RWPE2 (cell line): Measurements from ENCODE around the gene LEUTX.

Experiments
- ATAC-seq: fragments of 200-7000 bp; cut with Tn5 transposase; 3 replicates; pipeline ENCODE4 v1.9.1; 2021; ENCODE audit warnings: low read depth
- DNase-seq: peaks from one replicate; pipeline ENCODE4 v3.0.0-alpha.2; 2020; ENCODE audit warnings: low spot score
- H3K27ac ChIP-seq: fragments of 450-650 bp; 2 replicates; pipeline ENCODE4 v1.5.1; 2017; ENCODE audit warnings: mild to moderate bottlenecking; ENCODE audit not compliant: poor library complexity, severe bottlenecking
- H3K27me3 ChIP-seq: fragments of 250-450 bp; sonication (Bioruptor Pico); 2 replicates; pipeline ENCODE4 v1.5.1; 2021; ENCODE audit warnings: mild to moderate bottlenecking, moderate library complexity; ENCODE audit not compliant: insufficient read depth, poor library complexity, severe bottlenecking
- H3K36me3 ChIP-seq: fragments of 250-450 bp; sonication (Bioruptor Pico); 2 replicates; pipeline ENCODE4 v1.5.1; 2020; ENCODE audit warnings: low read depth, mild to moderate bottlenecking, moderate library complexity
- H3K4me1 ChIP-seq: fragments of 250-450 bp; sonication (Bioruptor Pico); 2 replicates; pipeline ENCODE4 v1.5.1; 2021; ENCODE audit warnings: mild to moderate bottlenecking, moderate library complexity; ENCODE audit not compliant: insufficient read depth, poor library complexity, severe bottlenecking
- H3K4me3 ChIP-seq: fragments of 250-450 bp; sonication (Bioruptor Pico); 2 replicates; pipeline ENCODE4 v1.5.1; 2021; ENCODE audit warnings: mild to moderate bottlenecking, moderate library complexity; ENCODE audit not compliant: severe bottlenecking
- H3K9me3 ChIP-seq: fragments of 250-450 bp; sonication (Bioruptor Pico); 2 replicates; pipeline ENCODE4 v1.5.1; 2021; ENCODE audit warnings: mild to moderate bottlenecking, moderate library complexity; ENCODE audit not compliant: severe bottlenecking
- TF ChIP-seq, protein P1 (sequence below): fragments of 450-650 bp; IDR thresholded peaks from one replicate; pipeline ENCODE4 v1.5.1; 2017; ENCODE audit warnings: mild to moderate bottlenecking, moderate library complexity; ENCODE audit not compliant: poor library complexity, severe bottlenecking

The LEUTX gene

DNA sequence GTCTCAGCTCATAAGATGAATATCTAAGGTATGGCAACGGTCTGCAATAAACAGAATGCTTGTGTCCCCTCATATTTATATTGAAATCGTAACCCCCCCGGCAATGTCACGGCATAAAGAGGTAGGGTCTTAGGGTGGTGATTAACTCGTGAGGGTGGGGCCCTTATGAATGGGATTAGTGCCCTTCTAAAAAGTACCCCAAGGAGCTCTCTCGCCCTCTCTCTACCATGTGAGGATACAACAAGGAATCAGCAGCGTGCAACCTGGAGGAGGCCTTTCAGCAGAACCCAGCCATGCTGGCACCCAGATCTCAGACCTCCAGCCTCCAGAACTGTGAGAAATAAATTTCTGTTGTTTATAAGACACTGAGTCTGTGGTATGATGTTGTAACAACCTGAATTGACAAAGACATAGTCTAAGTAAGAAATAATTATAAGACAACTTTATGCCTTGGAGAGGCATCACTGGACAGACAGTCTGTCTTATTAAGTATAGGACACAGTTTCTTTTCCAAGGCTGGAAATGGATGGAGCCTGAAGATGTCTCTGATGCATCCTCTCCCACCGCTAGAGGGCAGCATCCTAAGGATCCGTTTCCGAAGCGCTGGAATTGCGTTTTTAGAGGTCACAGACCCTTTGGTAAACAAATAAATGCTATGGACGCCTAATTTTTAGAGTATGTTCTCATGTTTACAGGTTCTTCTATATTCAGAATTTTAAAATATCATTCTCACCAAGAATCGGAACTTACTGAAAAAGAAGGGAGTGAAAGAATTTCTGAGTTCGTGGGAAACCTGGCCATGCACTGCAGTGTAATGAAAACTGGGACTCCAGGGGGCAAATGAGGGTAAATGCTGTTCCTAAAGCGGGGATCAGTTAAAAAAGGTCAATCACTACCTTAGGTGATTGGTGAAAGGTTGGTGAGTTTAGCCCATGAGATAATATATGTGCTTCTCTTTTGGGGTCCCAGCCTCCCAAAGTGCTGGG is 13.3 kb upstream of the LEUTX start:
- no peak for ATAC-seq
- H3K4me3 ChIP-seq = no peak overlapping the region
- H3K4me1 ChIP-seq = no peaks in the 10 kb centered on the region
- TF ChIP-seq, protein P1, sequence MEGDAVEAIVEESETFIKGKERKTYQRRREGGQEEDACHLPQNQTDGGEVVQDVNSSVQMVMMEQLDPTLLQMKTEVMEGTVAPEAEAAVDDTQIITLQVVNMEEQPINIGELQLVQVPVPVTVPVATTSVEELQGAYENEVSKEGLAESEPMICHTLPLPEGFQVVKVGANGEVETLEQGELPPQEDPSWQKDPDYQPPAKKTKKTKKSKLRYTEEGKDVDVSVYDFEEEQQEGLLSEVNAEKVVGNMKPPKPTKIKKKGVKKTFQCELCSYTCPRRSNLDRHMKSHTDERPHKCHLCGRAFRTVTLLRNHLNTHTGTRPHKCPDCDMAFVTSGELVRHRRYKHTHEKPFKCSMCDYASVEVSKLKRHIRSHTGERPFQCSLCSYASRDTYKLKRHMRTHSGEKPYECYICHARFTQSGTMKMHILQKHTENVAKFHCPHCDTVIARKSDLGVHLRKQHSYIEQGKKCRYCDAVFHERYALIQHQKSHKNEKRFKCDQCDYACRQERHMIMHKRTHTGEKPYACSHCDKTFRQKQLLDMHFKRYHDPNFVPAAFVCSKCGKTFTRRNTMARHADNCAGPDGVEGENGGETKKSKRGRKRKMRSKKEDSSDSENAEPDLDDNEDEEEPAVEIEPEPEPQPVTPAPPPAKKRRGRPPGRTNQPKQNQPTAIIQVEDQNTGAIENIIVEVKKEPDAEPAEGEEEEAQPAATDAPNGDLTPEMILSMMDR = peak; percentile 84
- H3K36me3 ChIP-seq = no peaks in the 10 kb centered on the region
- no peak overlapping the region for H3K27ac ChIP-seq
- H3K27me3 ChIP-seq = no peaks in the 10 kb centered on the region
- no peaks in the 10 kb centered on the region for H3K9me3 ChIP-seq
- no peak for DNase-seq

GRCh38 chr19:39768334-39768733 is 10.3 kb upstream of the LEUTX start:
- no peak for ATAC-seq
- TF ChIP-seq, protein P1 = no peak
- no peak overlapping the region for H3K4me3 ChIP-seq
- no peaks in the 10 kb centered on the region for H3K27me3 ChIP-seq
- no peak for DNase-seq
- H3K9me3 ChIP-seq = no peaks in the 10 kb centered on the region
- no peaks in the 10 kb centered on the region for H3K4me1 ChIP-seq
- H3K27ac ChIP-seq = no peak overlapping the region
- H3K36me3 ChIP-seq = no peaks in the 10 kb centered on the region

DNA sequence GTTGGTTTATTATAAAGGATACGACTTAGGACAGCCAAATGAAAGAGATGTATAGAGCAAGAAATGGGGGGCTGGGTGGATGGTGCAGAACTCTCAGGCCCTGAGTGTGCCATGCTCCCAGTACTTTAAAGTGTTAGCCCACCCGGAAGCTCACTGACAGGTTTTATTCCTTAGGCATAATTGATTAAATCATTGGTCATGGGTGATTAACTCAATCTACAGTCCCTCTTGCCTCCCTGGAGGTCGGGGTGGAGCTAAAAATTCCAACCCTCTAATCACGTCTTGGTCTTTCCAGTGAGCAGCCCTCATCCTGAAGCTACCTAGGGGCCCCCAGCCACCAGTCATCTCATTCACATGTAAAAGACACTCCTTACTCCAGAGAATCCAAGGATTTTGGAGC is 9.9 kb upstream of the LEUTX start:
- ATAC-seq (no peak), DNase-seq (no peak)
- no peaks in the 10 kb centered on the region for H3K9me3 ChIP-seq
- H3K36me3 ChIP-seq = no peaks in the 10 kb centered on the region
- H3K4me1 ChIP-seq = no peaks in the 10 kb centered on the region
- TF ChIP-seq, protein P1 = no peak
- H3K27ac ChIP-seq = no peak overlapping the region
- H3K27me3 ChIP-seq = peaks cover 1% of the 10 kb centered on the region
- H3K4me3 ChIP-seq = no peak overlapping the region

DNA sequence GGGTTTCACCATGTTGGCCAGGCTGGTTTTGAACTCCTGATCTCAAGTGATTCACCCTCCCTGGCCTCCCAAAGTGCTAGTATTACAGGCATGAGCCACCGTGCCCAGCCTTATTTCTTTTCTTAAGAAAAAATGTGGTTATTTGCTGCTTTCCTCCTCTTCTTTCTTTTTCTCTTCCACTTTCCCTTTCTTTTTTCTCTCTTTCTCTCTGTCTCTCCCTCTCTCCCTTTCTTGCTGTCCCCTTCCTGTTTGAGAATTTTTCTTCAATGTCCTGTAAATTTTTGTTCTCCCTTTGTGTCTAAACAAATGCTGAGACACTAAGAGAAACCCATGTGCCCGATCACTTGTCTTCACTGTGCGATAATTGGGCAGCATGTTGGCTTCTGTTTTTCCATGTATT is 2.2 kb downstream of the LEUTX start:
- no peak for ATAC-seq
- peaks cover 4% of the 10 kb centered on the region for H3K27me3 ChIP-seq

More for the DNA sequence above, 2.2 kb downstream of the LEUTX start:
- Histone ChIP-seq H3K4me3 (no peak overlapping the region), H3K36me3 (no peaks in the 10 kb centered on the region), H3K27ac (no peak overlapping the region), H3K4me1 (no peaks in the 10 kb centered on the region), H3K9me3 (no peaks in the 10 kb centered on the region)
- DNase-seq = no peak
- TF ChIP-seq, protein P1 = no peak
